GM12878 (cell line): ENCODE results near the gene GGTA1. TPM values are rescaled to one million over a fixed set of nuclear protein-coding genes. Genes with fewer than 3 reads are reported as not detected.

ENCODE experiments used
- BCL11A ChIP-seq: IDR thresholded peaks from 2 replicates; pipeline ENCODE4 v1.6.1; 2011; ENCODE audit warnings: low read depth, low read length
- BCL3 ChIP-seq: IDR thresholded peaks from 2 replicates; pipeline ENCODE4 v1.6.1; 2011; ENCODE audit warnings: borderline replicate concordance, low read depth, mild to moderate bottlenecking, moderate library complexity, low read length; ENCODE audit not compliant: insufficient read depth, poor library complexity, severe bottlenecking
- CEBPB ChIP-seq, 2 experiments: fragments of 150-350 bp in 1 of 2; IDR thresholded peaks; 2 replicates each; pipeline ENCODE4 v1.6.1; 2012 to 2014; ENCODE audit warnings: low read depth in 2 of 2, low read length in 2 of 2, borderline replicate concordance in 1 of 2, inconsistent platforms in 1 of 2
- FOXK2 ChIP-seq: fragments of 450-650 bp; IDR thresholded peaks from 2 replicates; pipeline ENCODE4 v1.6.1; 2017; ENCODE audit warnings: mild to moderate bottlenecking, moderate library complexity
- MLLT1 ChIP-seq: fragments of 450-650 bp; IDR thresholded peaks from 2 replicates; pipeline ENCODE4 v1.6.1; 2016; ENCODE audit warnings: mild to moderate bottlenecking
- NFYA ChIP-seq: IDR thresholded peaks from 2 replicates; pipeline ENCODE4 v1.6.1; 2011; ENCODE audit warnings: low read depth, mild to moderate bottlenecking, low read length, improper control_type of control experiment, borderline replicate concordance
- POLR2AphosphoS2 ChIP-seq: IDR thresholded peaks from 2 replicates; pipeline ENCODE4 v1.6.1; 2011; ENCODE audit warnings: low read depth, mild to moderate bottlenecking, low read length, improper control_type of control experiment, moderate library complexity
- RUNX3 ChIP-seq: IDR thresholded peaks from 2 replicates; pipeline ENCODE4 v1.6.1; 2012; ENCODE audit warnings: low read length, inconsistent platforms
- TAF1 ChIP-seq: IDR thresholded peaks from 2 replicates; pipeline ENCODE4 v1.6.1; 2011; ENCODE audit warnings: mild to moderate bottlenecking, low read depth, low read length, borderline replicate concordance
- USF1 ChIP-seq: IDR thresholded peaks from 2 replicates; pipeline ENCODE4 v1.6.1; 2011; ENCODE audit warnings: borderline replicate concordance, low read depth, mild to moderate bottlenecking, moderate library complexity, mixed read lengths, low read length; ENCODE audit not compliant: insufficient read depth; ENCODE audit errors: extremely low read length
- ZBTB11 ChIP-seq: fragments of 450-650 bp; formaldehyde crosslinking; IDR thresholded peaks from 2 replicates; pipeline ENCODE4 v1.5.0; 2022; ENCODE audit warnings: mild to moderate bottlenecking, missing genetic modification characterization
- ZNF687 ChIP-seq: fragments of 450-650 bp; IDR thresholded peaks from 2 replicates; pipeline ENCODE4 v1.6.1; 2017; ENCODE audit warnings: mild to moderate bottlenecking, moderate library complexity
- polyA plus RNA-seq, 11 experiments: library from polyadenylated mRNA; depleted of rRNA in 4 of 11; unstranded in 6 of 11; stranded (reverse) in 5 of 11; fragments of >200 nt; fragmentation: Nextera tagmentation in 4 of 11; fragmentation: Illumina TruSeq in 1 of 11; extraction: Ambion mirVana in 4 of 11; extraction: Trizol in 1 of 11; gene quantifications; 1 replicate in 1 of 11; 2 replicates in 10 of 11; pipeline versions ENCODE4 v1.2.1 to v1.2.3, GENCODE V29; 2011 to 2016; ENCODE audit warnings: inconsistent platforms in 2 of 11, missing spikeins in 2 of 11, low read depth in 1 of 11
- total RNA-seq, 4 experiments: library from RNA; depleted of rRNA in 3 of 4; stranded (reverse); fragments of >200 nt in 3 of 4; fragmentation: Illumina TruSeq in 1 of 4; extraction: Trizol in 1 of 4; gene quantifications; 2 replicates each; pipeline versions ENCODE4 v1.2.1 to v1.2.3, GENCODE V29; 2013 to 2021
- TF ChIP-seq, protein P1 (sequence below): IDR thresholded peaks from 2 replicates; pipeline ENCODE4 v1.6.1; 2011; ENCODE audit warnings: low read depth, mild to moderate bottlenecking, low read length, moderate library complexity, borderline replicate concordance; ENCODE audit errors: extremely low read depth

GGTA1 gene
- total and polyA plus RNA-seq, 10 of the 15 experiments (the other 5 are each of a cell fraction or from before 2014, with no cell fraction given), result 0.09 to 0.65 (median 0.17) TPM; not detected in 2

- TF ChIP-seq BCL3 (no peak), POLR2AphosphoS2 (no peak), BCL11A (no peak), FOXK2 (no peak), ZBTB11 (CRISPR knock-in tag) (no peak), ZNF687 (no peak), TAF1 (no peak), USF1 (no peak), RUNX3 (no peak), CEBPB (IDR thresholded peaks at IDR 0.05; ENCODE audit: borderline replicate concordance in 1 of 2, low read depth in 2 of 2, low read length in 2 of 2) (no peak), NFYA (no peak), MLLT1 (no peak)
- TF ChIP-seq, protein P1, sequence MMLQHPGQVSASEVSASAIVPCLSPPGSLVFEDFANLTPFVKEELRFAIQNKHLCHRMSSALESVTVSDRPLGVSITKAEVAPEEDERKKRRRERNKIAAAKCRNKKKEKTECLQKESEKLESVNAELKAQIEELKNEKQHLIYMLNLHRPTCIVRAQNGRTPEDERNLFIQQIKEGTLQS, result no peak
These were observed 60.6 kb downstream of the GGTA1 start (continued) for GRCh38 chr9:121439016-121439415.
